SK-N-MC (cell line): Measurements from ENCODE around the gene DSC2.

ENCODE experiments used
- EZH2 ChIP-seq: fragments of 200-600 bp; sonication (generic); IDR thresholded peaks from one replicate; pipeline ENCODE4 v1.6.1; 2017; ENCODE audit warnings: antibody characterized with exemption
- FOXP2 ChIP-seq: optimal IDR thresholded peaks from 2 replicates; pipeline ENCODE3; 2011; ENCODE audit warnings: mild to moderate bottlenecking, moderate library complexity; ENCODE audit not compliant: insufficient read depth; ENCODE audit errors: extremely low read length, control extremely low read depth
- POLR2AphosphoS5 ChIP-seq: IDR thresholded peaks from 2 replicates; pipeline ENCODE4 v1.6.1; 2012; ENCODE audit warnings: mild to moderate bottlenecking, low read depth, low read length, borderline replicate concordance

GRCh38 chr18:31044926-31045325 is 57.3 kb downstream of the DSC2 start:
- no peak for TF ChIP-seq EZH2
- no peak for TF ChIP-seq POLR2AphosphoS5
- TF ChIP-seq FOXP2 = no peak
